Activated T-helper 1 cell treated with Interleukin-2 at 50 U/mL for 16 hours (primary cell): ENCODE measurements around the gene RBM34.
"Not testable (repeated sequence)": the region's sequence is repeated elsewhere in the genome, so short reads cannot be mapped to it uniquely, and the experiment has no call there.

Source experiments
- DNase-seq: peaks from one replicate; pipeline ENCODE4 v3.0.0-alpha.2; 2020; ENCODE audit warnings: low read depth

RBM34 gene

GRCh38 chr1:235112297-235113182 is 48.5 kb downstream of the RBM34 start:
- no peak for DNase-seq

- DNase-seq = no peak
Observed at GRCh38 chr1:235111107-235111506, 49.9 kb downstream of the RBM34 start.

GRCh38 chr1:235108876-235109275 is 52.2 kb downstream of the RBM34 start:
- no peak for DNase-seq

DNA sequence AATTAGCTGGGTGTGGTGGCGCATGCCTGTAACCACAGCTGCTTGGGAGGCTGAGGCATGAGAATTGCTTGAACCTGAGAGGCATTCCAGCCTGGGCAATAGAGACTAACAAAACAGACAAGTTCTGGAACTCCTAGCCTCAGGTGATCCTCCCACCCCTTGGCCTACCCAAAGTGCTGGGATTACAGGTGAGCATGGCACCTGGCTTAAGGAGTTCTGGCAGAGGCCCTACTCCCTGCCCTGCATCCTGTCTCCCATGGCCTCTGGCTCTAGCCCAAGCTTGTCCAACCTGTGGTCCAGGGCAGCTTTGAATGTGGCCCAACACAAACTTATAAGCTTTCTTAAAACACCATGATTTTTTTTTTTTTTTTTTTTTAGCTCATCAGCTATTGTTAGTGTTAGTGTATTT is 52.9 kb downstream of the RBM34 start:
- no peak for DNase-seq

GRCh38 chr1:235107368-235108184 is 53.5 kb downstream of the RBM34 start:
- no peak for DNase-seq

GRCh38 chr1:235106457-235106856 is 54.6 kb downstream of the RBM34 start:
- no peak for DNase-seq

DNA sequence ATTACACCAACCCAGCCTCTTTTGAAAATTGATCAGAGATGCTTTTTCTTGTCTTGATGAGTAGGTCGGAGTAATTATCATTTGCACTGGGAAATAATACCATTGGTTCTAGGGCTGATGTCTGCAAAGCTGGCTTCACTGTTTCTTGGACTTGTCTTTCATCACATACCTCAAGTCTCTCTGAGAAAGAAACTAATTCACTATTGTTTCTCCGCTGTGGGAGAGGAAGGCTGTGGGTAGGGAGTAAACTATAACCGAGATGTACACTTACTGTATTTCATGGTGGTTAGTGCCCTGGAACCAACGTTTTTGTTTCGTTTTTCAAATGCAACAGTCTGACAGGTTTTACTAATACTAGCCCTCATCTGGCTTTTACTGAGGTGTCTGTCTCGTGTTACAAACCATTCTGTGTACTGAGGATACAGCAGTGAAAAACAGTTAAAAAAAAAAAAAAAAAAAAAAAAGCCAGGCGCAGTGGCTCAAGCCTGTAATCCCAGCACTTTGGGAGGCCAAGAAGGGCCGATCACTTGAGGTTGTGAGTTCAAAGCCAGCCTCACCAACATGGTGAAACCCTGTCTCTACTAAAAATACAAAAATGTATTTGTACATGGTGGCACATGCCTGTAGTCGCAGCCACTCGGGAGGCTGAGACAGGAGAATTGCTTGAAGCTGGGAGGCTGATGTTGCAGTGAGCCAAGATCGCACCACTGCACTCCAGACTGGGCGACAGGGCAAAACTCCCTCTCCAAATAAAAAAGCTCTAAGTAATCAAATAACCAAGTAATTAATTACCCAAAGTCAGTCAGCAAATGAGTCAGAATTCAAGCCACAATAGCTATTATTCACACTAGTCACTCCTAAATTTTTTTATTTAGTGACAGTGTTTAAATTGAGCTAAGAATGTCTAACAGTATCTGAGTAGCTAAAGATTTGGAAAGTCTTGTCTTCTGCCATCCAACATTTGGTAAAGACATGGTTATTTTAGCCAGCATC is 55.7 kb downstream of the RBM34 start:
- no peak for DNase-seq

DNA sequence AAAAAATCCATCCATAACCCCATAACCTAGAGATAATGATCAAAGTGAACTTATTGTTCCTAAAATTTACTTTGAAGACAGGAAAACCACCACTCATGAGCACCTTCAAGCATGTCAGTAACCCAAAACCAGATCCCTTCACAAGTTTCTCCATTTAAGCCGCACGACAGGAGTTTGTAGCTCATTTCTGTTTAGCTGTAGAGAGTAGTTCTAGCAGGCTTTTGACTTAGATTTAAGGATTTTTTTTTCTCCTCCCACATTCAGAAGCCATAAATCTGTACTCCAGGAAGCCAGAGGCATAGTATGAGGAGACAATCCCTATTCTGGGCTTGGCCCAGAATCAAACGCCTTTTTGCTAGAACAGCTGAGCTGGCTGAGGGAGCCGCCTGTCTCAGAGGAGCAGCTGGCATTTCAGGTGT is 58.0 kb downstream of the RBM34 start:
- DNase-seq = no peak

DNA sequence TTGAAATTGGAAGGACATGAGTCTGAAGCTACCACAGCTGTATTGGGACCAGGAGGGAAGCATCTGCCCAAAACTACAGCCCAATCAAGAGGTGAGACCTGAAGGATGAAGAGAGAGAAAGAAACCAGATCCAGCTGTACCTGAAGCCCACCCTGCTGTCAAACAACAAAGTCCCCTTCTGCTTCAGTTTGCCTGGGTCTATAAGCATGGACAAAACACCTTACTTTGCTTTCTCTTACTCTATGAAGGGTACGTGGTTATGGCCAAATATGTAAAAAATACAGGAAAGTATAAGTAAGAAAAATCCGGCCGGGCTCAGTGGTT is 58.8 kb downstream of the RBM34 start:
- DNase-seq = no peak

DNA sequence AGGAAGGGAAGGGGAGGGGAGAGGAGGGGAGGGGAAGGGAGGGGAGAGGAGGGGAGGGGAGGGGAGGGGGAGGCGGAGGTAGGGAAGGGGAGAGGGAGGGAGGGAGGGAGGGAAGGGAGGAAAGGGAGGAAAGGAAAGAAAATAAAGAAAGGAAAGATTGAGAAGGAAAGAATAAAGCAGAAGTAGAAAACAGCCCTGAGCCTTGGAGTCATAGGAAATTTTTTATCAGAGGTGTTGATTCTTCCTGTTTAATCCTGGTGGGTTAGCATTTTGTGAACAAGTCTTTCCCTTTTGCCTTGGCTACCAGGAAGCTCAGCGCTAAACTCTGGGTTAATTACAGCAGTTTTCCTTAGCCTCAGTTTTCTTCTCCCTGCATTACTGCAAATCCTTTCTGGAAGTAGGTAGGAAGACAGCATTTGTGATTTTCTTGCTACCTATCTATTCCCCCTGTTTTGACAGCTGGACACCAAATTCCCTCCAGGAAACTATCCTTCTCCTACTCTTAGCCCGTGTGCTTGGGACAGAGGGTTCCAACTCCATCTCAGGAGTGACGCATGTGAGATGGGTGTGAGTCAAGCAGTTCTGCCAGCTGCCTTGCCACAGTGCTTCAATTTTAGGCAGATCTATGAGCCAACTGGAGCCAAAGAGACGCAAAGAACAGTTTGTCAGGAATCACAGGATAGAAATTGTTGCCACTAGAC is 59.3 kb downstream of the RBM34 start:
- no peak for DNase-seq

GRCh38 chr1:235100194-235100772 is 60.8 kb downstream of the RBM34 start:
- no peak for DNase-seq

- no peak for DNase-seq
Observed at GRCh38 chr1:235098991-235099390, 62.1 kb downstream of the RBM34 start.

DNA sequence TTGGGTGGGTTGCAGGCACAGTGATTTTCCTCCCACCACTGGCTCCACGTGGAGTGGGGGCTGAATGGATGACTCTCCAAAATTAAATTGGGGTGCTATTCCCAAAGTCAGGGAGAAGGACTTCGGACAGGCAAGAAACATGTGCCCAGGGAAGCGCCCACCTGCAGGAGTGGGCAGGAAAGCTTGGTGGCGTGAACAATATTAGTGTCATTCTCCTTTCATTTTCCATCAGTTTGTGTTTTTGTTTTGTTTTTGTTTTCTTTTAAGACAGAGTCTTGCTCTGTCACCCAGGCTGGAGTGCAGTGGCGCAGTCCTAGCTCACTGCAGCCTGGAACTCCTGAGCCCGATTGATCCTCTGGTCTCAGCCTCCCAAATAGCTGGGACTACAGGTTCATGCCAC is 62.5 kb downstream of the RBM34 start:
- no peak for DNase-seq

GRCh38 chr1:235097501-235097900 is 63.5 kb downstream of the RBM34 start:
- DNase-seq = not testable (repeated sequence)

DNA sequence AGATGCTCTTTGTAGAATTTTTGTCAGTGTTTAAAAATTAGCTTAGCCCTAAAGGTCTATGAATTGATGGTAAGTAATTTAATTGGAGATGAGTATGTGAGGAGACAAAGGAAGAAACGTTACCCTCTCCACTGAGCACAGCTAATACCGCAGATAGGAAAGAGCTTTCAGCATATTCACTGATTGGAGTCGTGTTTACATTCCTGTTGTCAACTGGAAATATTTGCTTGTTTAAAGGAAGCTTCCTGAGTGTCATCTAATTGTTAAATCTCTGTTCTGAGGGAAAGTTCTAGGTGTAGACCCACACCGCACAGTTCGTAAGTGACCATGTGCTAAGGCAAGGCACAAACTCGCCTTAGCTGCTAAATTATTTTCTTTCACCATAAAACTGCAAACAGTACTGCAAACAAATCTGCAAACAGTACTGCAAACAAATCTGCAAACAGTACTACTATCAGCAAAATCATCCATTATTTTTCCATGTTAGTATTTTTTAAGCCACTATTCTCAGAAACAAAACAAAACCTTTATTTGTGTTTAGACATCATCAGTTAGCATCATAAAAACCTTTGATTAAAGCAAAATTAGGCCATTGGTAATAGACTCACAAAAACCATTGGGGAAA is 65.0 kb downstream of the RBM34 start:
- no peak for DNase-seq

GRCh38 chr1:235093696-235094592 is 67.1 kb downstream of the RBM34 start:
- peak; percentile 67 for DNase-seq

DNA sequence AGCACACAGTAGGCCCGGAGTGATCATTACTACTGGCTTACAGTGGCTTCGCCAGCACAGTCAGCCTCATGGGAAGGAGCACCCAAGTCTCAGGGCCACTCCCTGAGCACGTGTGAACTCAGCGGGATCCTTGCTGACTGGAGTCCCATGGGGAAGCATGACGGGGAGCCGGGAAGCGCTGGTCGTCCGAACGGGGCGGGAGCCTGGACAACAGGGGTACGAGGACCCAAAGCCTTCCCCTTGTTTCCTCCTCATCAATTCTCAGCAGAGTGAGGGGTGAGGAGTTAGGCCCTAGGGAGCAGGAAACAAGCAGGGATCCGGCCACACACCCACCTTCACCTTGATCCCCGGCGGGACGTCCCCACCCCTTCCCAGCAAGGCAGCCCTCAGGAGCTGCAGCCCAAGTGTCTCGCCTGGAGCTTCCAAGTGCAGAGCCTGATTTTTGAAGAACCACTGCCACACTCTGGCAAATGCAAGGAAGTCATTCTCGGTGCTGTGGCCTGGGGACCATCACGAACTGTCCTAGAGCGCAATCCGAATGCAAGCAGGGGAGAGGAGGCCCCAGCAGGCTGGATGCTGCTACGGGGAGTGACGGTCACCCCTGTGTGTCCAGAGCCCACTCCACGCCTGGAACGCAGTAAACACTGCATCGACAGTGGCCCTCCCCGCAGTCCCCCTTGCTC is 67.9 kb downstream of the RBM34 start:
- no peak for DNase-seq

GRCh38 chr1:235092415-235092814 is 68.6 kb downstream of the RBM34 start:
- not testable (repeated sequence) for DNase-seq

GRCh38 chr1:235092045-235092406 is 69.0 kb downstream of the RBM34 start:
- not testable (repeated sequence) for DNase-seq
